IPS DF 4.7 (cell line): ENCODE data around the gene CERS1.

ENCODE experiments used
- DNase-seq: peaks from one replicate; pipeline ENCODE4 v3.0.0-alpha.2; 2013; ENCODE audit warnings: low spot score; ENCODE audit errors: extremely low read depth

CERS1 gene

DNA sequence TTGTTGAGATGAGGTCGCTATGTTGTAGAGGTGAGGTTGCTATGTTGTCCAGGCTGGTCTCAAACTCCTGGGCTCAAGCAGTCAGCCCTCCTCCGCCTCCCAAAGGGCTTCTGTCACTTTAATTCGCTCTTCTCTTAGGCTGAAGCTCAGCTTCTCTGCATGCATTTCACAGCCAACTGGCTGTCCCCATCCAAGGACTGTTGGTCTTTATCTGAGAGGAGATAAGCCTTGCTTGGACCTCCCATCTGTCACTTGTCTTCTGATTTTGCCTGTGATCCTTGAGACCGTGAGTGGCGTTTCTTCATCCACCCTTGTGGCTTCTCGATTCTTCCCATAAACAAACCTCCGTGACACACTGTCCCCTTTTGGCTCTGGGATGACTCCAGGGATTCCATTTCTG, 24.4 kb downstream of the CERS1 start:
- no peak for DNase-seq

DNA sequence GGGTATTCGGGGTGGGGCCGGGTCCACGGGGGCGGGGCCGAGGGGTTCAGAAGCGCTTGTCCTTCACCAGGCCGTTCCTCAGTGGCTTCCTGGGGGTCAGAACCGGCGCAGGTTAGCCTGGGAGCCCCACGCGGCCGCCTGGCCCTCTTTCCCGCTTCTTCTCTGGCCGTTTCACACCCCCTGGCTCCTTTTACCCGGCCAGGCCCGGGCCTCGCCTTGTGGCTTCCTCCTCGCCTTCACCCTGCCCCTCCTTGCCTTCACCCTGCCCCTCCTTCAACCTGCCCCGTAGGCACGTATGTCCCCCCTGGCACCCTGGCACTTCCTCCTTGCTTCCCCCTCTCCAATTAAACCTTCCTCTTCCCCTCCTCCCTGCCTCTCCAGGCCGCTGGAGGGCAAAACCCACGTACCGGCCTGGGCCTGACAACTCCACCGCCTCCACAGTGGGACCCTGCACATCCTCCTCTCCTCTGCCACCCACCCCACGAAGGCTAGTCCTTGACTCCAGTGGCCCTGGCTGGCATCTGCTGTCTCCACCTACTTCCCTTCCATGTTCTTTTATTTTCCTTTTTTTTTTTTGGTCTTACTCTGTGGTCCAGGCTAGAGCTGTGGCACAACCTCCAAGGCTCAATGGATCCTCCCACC, 25.3 kb downstream of the CERS1 start:
- DNase-seq: no peak

DNA sequence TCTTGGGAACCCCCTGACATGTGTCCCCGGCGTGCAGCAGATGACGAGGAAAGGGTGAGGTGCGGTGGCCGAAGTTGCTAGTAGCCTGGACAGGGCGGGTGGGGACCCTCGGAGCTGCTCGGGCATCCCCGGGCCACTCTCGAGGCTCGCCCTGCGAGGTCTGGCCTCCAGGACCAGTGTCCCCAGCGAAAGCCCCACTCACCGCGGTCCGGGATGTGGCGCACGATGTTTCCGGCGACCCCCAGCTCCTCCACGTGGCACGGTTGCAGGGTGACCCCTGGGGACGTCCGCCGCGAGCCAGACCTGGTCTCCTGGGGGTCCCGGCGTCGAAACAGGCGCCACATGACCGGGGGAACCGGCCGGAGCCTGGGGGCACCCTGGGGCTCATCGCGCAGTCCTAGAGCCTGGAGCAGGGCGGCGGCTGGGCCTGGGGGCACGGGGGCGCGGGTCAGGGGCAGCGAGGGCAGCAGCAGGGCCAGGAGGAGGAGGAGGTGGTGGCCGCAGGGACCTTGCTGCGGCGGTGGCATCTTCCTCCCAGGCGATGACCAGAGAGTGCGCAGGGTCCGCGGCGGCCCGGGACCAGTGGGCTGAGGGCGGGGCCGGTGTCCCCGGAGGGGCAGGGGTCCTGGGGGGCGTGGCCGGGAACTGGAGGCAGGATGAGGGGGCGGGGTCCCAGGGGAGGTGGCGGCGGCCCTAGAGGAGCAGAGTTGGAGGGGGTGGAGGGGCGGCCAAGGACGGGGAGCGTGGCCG, 26.0 kb downstream of the CERS1 start:
- DNase-seq: no peak

DNA sequence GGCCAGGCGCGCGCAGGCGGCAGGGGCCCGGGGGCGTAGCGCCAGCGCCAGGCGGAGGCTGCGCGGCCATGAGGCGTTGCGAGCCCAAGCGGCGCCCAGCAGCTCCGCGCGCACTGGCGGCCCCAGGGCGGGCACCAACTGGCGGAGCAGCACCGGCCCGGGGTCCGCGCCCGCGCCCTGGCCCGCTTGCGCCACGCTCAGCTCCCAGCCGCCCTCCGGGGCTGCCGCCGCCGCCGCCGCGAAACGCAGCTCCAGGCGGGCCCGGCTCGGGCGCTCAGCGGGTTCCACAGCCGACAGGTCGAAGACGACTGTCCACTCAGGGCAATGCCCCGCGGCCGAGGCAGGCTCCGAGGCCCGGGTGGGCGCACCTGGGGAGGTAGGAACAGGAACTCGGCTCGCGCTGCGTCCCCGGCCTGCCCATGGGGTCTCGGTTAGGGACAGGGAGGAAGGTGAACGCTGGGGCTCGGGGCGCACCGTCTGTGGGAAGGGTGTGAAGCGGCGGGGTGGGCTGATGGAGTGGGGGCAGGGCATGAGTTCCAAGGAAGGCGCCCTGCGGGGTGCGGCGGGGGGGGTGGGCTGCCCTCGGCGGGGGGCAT, 26.8 kb downstream of the CERS1 start:
- DNase-seq: no peak

DNA sequence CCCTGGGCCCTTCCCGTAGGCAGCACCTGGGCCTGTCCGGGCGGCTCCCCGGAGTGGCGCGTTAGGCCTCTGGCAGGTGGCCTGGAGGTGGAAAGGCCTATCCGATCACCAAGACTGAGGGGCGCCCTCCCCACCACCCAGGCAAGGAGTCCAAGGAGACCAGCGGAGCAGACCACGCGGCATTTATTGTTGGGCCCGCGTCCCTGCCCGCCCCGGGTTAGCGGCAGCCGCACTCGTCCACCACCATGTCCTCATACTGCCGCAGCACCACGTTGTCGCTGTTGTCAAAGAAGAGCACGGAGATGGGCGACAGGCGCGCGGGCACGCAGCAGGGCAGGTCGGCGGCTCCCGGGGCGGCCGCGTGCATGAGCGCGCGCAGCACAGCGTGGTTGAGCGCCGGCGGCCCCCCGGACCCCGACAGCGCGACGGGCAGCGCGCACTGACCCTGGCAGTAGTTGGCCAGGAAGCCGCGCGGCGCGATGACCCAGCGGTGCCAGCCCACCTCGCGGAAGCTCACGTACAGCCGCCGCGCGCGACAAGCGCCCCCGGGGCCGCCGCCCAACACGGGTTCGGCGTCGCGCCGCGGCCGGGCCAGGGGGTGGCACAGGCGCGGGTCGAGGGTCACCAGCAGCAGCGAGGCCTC, 27.5 kb downstream of the CERS1 start:
- DNase-seq: no peak

DNA sequence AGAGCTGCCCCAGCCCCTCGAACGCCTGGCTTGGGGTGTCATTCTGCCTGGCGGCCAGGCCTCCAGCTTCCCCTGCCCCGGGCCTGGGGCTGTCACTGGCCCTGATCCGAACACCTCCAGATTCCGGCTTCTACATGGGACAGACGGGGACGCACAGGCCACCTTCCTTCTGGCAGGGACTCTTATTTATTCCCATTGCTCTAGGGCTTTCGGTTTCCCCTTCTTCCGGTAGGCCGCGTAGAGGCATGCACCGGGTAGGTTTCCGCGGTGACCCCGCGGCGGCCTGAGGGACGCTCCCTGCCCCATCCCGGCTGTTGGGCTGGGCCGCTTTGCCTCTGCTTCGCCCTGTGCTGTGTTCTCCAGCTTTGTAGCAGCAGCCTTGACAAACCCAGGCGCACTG, 28.2 kb downstream of the CERS1 start:
- DNase-seq: no peak

DNA sequence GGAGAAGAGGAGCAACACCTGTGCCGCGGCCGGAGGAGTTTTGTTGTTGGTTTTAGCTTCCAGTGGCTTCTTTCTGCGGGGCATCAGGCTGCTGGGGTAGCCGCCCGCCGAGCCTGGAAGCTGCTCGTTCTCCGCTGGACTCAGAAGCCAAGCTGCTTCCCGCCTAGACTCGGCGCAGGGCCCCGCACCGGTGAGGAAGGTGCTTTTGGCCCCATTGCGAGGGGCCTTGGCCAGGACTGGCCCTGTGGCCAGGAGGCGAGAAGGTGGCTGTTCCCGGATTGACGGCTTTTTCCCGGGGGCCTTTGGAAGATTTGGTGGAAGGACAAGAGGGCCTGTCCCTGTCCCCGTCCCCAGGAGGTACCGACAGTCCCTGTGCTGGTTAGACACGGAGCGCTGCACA, 28.8 kb downstream of the CERS1 start:
- DNase-seq: no peak

DNA sequence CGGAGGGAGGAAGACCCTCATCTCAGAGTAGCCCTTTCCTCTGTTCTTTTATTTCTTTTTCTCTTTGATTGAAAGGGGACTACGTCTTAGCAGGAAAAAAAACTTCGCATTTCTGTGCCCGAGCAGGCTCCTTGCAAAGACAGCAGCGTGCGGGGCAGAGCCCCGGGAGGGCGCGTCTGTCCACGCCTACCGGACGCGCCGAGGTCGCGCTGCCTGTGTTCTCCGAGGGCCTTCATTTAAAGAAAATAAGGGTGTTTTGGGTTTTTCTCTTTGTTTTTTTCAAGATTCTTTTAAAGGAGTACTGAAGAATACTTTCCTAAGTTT, 29.2 kb downstream of the CERS1 start:
- DNase-seq: no peak

DNA sequence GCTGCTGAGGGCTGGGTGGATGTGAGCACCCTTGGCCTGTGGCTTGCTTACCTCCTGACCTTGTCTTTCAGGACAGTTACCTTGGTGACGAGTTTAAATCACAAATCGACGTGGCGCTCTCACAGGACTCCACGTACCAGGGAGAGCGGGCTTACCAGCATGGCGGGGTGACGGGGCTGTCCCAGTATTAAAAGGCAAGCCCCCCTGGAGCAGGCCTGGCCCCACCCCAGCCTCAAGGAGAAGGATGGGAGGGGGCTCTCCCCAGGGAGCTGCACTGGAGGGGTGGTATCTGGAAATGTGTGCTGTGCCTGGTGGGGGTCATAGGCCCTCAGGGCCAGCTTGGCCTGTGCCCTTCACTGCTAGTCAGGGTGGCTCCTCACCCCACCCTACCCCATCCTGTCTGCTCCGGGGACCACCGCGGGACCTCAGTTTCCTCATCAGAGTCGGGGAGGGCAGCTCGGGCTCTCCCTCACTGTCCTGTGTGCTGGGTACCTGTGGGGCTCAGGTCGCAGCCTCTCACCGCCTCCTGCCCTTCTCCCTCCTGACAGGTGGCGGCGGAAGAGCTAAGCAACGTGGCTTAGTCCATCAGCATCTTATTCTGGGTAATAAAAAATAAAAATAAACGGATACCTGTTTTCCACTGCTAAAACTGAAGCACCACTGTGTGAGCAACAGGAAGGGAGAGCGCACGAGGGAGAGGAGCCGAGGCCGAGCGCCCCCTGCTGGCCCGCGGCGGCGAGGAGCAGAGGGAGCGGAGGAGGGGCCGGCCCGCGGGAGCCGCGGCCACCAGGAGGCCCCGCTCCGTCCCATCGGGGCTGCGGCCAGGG, 29.8 kb downstream of the CERS1 start:
- no peak for DNase-seq

DNA sequence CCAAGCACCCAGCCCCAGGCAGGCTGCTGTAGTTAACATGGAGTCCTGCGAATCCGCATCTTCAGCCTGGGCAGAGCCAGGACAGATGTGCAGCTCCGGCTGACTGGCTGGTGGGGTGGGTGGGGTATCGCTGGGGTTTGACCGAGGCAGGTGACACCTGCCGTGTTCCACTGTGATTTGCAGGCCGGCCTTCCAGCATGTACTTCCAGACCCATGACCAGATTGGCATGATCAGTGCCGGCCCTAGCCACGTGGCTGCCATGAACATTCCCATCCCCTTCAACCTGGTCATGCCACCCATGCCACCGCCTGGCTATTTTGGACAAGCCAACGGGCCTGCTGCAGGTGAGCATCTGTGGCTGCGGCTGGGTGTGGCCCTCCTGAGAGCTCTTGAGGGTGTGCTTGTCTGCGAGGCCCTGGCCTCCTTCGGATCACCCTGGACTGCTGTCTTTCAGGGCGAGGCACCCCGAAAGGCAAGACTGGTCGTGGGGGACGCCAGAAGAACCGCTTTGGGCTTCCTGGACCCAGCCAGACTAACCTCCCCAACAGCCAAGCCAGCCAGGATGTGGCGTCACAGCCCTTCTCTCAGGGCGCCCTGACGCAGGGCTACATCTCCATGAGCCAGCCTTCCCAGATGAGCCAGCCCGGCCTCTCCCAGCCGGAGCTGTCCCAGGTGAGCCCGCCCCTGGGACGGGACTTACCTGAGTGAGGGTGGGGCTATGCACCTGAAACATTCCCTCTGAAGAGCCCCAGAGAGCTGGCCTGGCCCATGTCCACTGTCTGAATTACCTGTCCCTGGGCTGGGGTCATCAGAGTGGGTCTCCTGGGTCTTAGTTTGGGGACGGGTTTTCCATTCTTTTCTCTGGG, 30.6 kb downstream of the CERS1 start:
- DNase-seq: no peak

DNA sequence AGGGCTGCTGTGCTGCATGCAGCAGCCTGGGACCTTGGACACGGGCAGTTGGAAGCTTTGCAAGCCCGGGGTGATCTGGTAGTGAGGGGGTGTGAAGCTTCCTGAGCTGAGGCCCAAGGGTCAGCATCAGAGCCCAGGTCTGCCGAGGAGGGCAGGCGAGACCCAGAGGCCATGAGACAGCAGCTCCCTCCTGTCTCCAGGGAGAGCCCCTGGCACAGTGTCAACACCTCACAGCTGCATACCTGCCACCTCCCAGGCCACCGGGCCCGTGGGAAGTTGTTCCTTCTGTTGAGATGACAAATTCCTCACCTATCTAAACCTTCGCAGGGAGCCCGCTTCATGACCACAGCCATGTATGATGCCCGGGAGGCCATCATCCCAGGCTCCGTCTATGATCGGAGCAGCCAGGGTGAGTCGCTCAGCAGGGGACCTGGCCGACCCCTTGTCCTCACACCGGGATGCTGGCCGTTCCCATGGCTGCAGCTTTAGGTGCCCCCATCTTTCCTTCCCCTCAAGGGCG, 32.1 kb downstream of the CERS1 start:
- no peak for DNase-seq

DNA sequence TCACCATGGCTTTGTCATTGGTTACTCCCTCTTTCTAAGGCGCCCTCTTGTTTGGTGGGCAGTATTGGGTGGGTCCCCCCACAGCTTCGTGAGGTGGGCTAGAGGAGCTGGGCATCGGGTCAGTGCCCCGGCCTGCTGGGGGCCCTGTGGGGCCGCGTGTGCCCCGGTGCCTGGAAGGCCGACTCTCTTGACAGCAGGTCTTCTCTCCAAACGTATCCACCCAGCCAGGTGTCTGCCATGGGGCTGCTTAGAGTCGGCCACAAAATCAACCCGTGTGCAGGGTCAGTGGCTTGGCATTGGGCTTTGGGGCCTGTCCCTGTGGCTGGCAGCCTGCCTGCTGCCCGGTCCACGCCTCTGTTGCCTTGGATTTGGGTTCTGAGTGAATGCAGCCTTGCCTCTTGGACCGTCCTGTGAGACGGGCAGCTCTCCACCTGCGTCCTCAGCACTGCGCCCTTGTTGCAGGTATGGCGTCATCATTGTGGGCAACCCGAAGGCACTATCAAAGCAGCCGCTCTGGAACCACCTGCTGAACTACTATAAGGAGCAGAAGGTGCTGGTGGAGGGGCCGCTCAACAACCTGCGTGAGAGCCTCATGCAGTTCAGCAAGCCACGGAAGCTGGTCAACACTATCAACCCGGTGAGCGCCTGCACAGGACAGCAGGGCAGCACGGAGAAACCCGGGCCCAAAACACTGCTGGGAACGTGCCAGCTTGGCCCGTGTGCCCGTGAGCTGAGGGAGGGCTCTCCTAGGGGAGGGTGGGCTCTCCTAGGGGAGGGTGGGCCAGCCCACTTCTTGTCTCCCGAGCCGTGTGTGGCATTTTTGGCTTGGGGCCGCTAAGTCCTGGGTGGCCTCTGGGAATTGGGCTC, 32.7 kb downstream of the CERS1 start:
- no peak for DNase-seq

DNA sequence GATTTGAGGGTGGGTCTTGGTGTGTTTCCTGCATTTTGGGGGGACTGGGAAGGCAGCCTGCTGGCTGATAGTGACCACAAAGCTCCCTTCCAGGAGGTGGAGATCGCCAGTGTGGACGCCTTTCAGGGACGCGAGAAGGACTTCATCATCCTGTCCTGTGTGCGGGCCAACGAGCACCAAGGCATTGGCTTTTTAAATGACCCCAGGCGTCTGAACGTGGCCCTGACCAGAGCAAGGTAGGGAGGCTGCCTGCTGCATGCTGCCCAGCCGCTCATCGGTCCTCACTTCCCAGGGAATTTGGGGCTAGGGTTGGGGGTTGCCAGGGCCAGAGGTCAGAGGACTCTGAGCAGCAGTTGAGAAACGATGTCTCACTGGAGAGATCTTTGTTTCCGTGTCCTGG, 34.0 kb downstream of the CERS1 start:
- no peak for DNase-seq

DNA sequence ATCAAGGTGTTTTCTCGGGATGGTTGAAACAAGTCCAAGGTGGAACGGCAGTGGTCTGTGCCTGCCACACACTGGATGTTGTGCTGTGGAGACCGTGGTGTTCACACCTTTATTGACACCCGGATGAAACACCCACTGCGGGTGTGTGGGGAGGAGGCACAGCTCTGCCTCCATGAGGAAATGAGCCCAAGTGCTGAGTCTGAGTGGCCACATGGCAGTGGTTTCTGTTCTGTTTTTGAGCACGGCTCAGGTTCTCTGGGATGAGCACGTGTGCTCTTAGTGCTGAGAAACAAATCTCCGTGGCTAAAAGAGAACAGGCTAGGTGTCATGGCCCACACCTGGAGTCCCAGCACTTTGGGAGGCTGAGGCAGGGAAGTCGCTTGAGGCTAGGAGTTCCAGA, 34.7 kb downstream of the CERS1 start:
- no peak for DNase-seq

DNA sequence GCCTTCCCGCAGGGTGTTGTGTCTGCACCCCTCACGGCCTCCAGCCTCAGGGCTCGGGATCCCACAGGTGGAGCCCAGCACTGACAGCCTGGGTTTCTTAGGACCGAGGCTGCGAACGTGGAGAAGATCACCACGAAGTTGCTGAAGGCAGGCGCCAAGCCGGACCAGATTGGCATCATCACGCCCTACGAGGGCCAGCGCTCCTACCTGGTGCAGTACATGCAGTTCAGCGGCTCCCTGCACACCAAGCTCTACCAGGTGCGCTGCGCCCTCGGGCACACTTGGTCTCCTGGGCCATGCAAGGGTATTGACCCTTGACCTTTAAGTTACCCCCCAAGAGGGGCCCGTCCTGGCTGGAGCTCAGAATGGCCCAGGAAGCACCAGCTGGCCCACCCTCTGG, 35.2 kb downstream of the CERS1 start:
- DNase-seq: no peak

DNA sequence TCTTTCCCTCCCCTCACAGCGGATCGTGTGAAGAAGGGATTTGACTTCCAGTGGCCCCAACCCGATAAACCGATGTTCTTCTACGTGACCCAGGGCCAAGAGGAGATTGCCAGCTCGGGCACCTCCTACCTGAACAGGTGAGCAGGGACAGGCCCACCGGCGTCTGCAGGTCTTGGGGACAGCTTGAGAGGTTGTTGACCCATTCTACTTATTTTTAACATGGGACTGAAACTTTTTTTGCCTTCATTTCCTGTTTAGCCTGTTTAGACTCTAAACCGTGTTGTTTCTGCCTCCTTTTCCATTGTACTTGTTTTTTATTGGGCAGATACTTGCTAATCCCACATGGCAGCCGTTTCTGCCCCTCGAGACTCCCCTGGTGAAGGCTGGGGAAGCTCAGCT, 35.7 kb downstream of the CERS1 start:
- DNase-seq: no peak

DNA sequence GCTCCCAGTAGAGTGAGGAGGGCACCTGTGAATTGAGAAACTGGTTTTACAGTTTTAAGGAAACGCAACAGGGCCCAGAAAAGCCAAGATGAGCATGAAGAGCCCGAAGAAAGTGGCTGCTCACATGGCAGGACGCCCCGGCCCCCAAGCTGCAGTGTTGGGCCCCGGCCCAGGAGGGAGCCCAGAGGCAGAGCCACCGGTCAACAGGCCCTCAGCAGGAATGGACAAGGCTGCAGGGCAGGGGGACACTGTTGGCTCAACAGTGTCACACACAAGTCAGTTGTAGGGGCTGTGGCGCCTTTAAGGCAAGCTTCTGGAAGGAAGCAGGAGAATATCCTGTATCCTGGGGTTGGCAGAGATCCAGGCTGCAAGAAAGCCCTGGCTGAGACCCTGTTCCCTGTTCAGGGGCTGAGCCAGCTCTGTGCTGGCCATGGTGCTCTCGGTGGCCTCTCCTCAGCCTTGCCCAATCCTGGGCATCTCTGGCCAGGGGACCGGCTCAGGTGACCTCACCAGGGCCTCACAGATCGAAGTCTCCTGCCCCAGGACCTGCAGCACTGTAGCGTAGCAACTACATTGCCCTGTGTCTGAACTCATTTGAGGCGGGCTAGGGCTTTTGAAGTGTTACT, 36.2 kb downstream of the CERS1 start:
- DNase-seq: no peak

DNA sequence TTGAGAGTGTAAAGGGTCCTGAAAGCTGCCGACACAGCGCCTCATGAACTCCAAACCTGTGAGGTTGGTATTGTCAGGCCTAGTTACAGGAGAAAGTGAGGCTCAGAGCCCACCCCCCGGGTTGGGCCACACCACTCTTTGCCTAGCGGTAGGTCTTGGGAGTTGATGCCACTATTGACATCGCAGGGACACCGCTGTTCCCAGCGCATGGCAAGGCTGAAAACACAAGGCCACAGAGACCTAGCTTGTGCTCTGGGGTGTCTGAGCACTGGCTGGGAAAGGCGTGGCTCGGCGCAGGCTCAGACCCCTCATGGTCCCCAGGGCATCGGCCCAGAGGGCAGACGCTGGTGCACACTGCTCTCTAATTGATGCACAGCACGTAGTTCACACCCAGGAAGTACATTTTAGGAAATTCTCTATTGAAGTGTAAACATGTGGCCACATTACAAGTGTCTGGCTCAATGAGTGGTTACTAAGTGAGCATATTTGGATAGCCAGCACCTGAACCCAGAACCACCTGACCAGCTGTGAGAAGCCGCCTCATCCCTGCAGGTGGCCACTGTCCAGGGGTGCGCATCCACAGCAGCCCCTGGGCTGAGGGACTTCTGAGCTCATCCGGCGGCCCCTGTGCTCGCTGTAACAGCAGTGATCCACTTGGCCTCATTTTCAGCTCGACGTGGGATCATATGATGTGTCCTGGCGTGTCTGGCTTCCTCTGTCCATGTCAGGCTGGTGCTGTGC, 36.9 kb downstream of the CERS1 start:
- DNase-seq: no peak
